ENCODE results near the gene PDIK1L.
"Not testable (repeated sequence)": the region's sequence is repeated elsewhere in the genome, so short reads cannot be mapped to it uniquely, and the experiment has no call there.

PDIK1L gene

DNA sequence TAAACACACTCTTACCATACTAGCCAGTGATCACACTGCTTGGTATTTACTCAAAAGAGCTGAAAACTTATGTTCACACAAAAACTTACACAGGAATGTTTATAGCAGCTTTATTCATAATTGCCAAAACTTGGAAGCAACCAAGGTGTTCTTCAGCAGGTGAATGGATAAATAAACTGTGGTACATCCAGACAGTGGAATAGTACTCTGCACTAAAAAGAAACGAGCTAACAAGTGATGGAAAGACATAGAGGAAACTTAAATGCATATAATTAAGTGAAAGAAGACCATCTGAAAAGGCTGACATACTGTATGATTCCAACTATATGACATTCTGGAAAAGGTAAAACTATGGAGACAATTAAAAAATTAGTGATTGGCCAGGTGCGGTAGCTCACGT, 20.7 kb upstream of the PDIK1L start:
- H3K9me3 ChIP-seq (ENCODE audit: control insufficient read depth, insufficient read depth, low read depth, low read length), result no peaks in the 10 kb centered on the region
- H3K4me3 ChIP-seq (ENCODE audit: low read depth, low read length), result no peak overlapping the region

DNA sequence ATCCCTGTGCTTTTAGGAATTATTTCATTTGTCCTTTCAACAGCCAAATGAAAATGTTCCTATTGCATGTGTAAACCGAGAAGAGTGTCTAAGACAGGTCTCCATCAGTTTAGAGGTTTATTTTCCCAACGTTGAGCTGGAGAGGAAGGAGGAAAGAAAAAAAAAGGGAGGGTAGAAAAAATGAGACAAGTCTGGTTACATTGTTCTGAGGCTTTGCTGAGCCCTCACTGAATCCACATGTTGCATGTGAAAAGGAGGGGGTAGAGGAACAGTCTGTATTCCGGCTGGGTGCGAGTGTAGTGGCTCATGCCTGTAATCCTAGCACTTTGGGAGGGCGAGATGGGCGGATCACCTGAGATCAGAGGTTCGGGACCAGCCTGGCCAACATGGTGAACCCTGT, 19.2 kb upstream of the PDIK1L start:
- no peak overlapping the region for H3K9ac ChIP-seq (ENCODE audit: low read length)
- H3K4me3 ChIP-seq (ENCODE audit: low read depth, low read length), result no peak overlapping the region
- H3K9me3 ChIP-seq (ENCODE audit: control insufficient read depth, insufficient read depth, low read depth, low read length), result no peaks in the 10 kb centered on the region
- no peaks in the 10 kb centered on the region for H3K27me3 ChIP-seq (ENCODE audit: control insufficient read depth, insufficient read depth, low read length)
- no peak overlapping the region for H3K27ac ChIP-seq (ENCODE audit: low read depth, low read length)
- H3K36me3 ChIP-seq (ENCODE audit: control insufficient read depth, insufficient read depth, low read length), result no peaks in the 10 kb centered on the region
- peaks cover 32% of the 10 kb centered on the region for H3K4me1 ChIP-seq (ENCODE audit: control insufficient read depth, insufficient read depth, low read length)

More for the DNA sequence above, 20.7 kb upstream of the PDIK1L start:
- Histone ChIP-seq H3K36me3 (ENCODE audit: control insufficient read depth, insufficient read depth, low read length) (no peaks in the 10 kb centered on the region), H3K27ac (ENCODE audit: low read depth, low read length) (no peak overlapping the region), H3K27me3 (ENCODE audit: control insufficient read depth, insufficient read depth, low read length) (no peaks in the 10 kb centered on the region), H3K9ac (ENCODE audit: low read length) (no peak overlapping the region), H3K4me1 (ENCODE audit: control insufficient read depth, insufficient read depth, low read length) (peaks cover 32% of the 10 kb centered on the region)

GRCh38 chr1:26093569-26093968, 18.1 kb upstream of the PDIK1L start:
- H3K27me3 ChIP-seq (ENCODE audit: control insufficient read depth, insufficient read depth, low read length); H3K36me3 ChIP-seq (ENCODE audit: control insufficient read depth, insufficient read depth, low read length); H3K9me3 ChIP-seq (ENCODE audit: control insufficient read depth, insufficient read depth, low read depth, low read length): not testable (repeated sequence)
- Histone ChIP-seq H3K4me3 (ENCODE audit: low read depth, low read length) (peak overlapping the region; percentile 27; the same call in 1 of the 2 replicates), H3K4me1 (ENCODE audit: control insufficient read depth, insufficient read depth, low read length) (peaks cover 32% of the 10 kb centered on the region), H3K27ac (ENCODE audit: low read depth, low read length) (peak overlapping the region; percentile 65; the same call in 1 of the 2 replicates), H3K9ac (ENCODE audit: low read length) (peak overlapping the region; percentile 80)

- H3K9me3 ChIP-seq (ENCODE audit: control insufficient read depth, insufficient read depth, low read depth, low read length), result no peaks in the 10 kb centered on the region
- H3K27me3 ChIP-seq (ENCODE audit: control insufficient read depth, insufficient read depth, low read length), result no peaks in the 10 kb centered on the region
- H3K36me3 ChIP-seq (ENCODE audit: control insufficient read depth, insufficient read depth, low read length), result no peaks in the 10 kb centered on the region
- peak overlapping the region; percentile 65; the same call in 1 of the 2 replicates for H3K27ac ChIP-seq (ENCODE audit: low read depth, low read length)
- peak overlapping the region; percentile 27; the same call in 1 of the 2 replicates for H3K4me3 ChIP-seq (ENCODE audit: low read depth, low read length)
- H3K4me1 ChIP-seq (ENCODE audit: control insufficient read depth, insufficient read depth, low read length), result peaks cover 32% of the 10 kb centered on the region
- H3K9ac ChIP-seq (ENCODE audit: low read length), result peak overlapping the region; percentile 80
These were observed 17.5 kb upstream of the PDIK1L start for GRCh38 chr1:26094076-26094669.

GRCh38 chr1:26094677-26095383, 16.8 kb upstream of the PDIK1L start:
- Histone ChIP-seq H3K27me3 (ENCODE audit: control insufficient read depth, insufficient read depth, low read length) (no peaks in the 10 kb centered on the region), H3K9me3 (ENCODE audit: control insufficient read depth, insufficient read depth, low read depth, low read length) (no peaks in the 10 kb centered on the region), H3K27ac (ENCODE audit: low read depth, low read length) (peak overlapping the region; percentile 21; the same call in 1 of the 2 replicates), H3K36me3 (ENCODE audit: control insufficient read depth, insufficient read depth, low read length) (no peaks in the 10 kb centered on the region), H3K4me1 (ENCODE audit: control insufficient read depth, insufficient read depth, low read length) (peaks cover 32% of the 10 kb centered on the region), H3K9ac (ENCODE audit: low read length) (peak overlapping the region; percentile 23), H3K4me3 (ENCODE audit: low read depth, low read length) (peak overlapping the region; percentile 27; the same call in 1 of the 2 replicates)

DNA sequence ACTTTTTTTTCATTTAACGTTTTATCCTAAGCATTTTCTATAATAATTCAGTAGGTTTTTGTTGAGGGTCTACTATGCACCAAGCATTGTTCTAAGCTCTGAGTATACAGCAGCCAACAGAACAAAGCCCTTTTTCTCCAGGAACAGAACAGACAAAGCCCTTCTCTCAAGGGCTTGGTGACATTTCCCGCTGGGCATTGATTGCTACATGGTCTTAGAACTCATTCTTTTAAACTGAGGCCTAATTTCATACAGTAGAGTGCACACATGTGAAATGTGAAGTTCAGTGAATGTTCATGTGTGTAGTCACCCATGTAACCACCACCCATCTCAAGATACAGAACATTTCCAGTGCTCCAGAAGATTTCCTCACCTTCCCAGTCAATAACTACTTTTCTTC, 15.2 kb upstream of the PDIK1L start:
- no peak overlapping the region for H3K9ac ChIP-seq (ENCODE audit: low read length)
- no peaks in the 10 kb centered on the region for H3K36me3 ChIP-seq (ENCODE audit: control insufficient read depth, insufficient read depth, low read length)
- no peak overlapping the region for H3K4me3 ChIP-seq (ENCODE audit: low read depth, low read length)
- no peaks in the 10 kb centered on the region for H3K27me3 ChIP-seq (ENCODE audit: control insufficient read depth, insufficient read depth, low read length)
- no peak overlapping the region for H3K27ac ChIP-seq (ENCODE audit: low read depth, low read length)
- H3K4me1 ChIP-seq (ENCODE audit: control insufficient read depth, insufficient read depth, low read length), result peaks cover 32% of the 10 kb centered on the region
- no peaks in the 10 kb centered on the region for H3K9me3 ChIP-seq (ENCODE audit: control insufficient read depth, insufficient read depth, low read depth, low read length)

- no peaks in the 10 kb centered on the region for H3K9me3 ChIP-seq (ENCODE audit: control insufficient read depth, insufficient read depth, low read depth, low read length)
- no peaks in the 10 kb centered on the region for H3K27me3 ChIP-seq (ENCODE audit: control insufficient read depth, insufficient read depth, low read length)
- no peak overlapping the region for H3K4me3 ChIP-seq (ENCODE audit: low read depth, low read length)
- peaks cover 26% of the 10 kb centered on the region for H3K4me1 ChIP-seq (ENCODE audit: control insufficient read depth, insufficient read depth, low read length)
- no peak overlapping the region for H3K9ac ChIP-seq (ENCODE audit: low read length)
- no peaks in the 10 kb centered on the region for H3K36me3 ChIP-seq (ENCODE audit: control insufficient read depth, insufficient read depth, low read length)
- no peak overlapping the region for H3K27ac ChIP-seq (ENCODE audit: low read depth, low read length)
These were observed 13.9 kb upstream of the PDIK1L start for GRCh38 chr1:26097696-26098095.

DNA sequence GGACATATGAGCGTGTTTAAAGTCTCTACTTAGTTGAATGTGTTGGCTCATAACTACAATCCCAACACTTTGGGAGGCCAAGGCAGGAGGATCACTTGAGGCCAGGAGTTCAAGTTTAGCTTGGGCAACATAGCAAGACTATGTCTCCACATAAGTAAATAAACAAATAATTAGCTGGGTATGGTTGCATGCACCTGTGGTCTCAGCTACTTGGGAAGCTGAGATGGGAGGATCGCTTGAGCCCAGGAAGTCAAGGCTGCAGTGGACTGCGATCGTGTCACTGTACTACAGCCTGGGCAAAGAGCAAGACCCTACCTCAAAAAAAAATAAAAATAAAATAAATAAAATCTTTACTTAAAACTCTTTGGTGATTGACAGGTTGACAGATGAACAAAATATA, 13.0 kb upstream of the PDIK1L start:
- no peak overlapping the region for H3K27ac ChIP-seq (ENCODE audit: low read depth, low read length)
- H3K36me3 ChIP-seq (ENCODE audit: control insufficient read depth, insufficient read depth, low read length), result no peaks in the 10 kb centered on the region
- H3K4me1 ChIP-seq (ENCODE audit: control insufficient read depth, insufficient read depth, low read length), result peaks cover 20% of the 10 kb centered on the region
- H3K27me3 ChIP-seq (ENCODE audit: control insufficient read depth, insufficient read depth, low read length), result no peaks in the 10 kb centered on the region
- H3K4me3 ChIP-seq (ENCODE audit: low read depth, low read length), result no peak overlapping the region
- no peak overlapping the region for H3K9ac ChIP-seq (ENCODE audit: low read length)
- H3K9me3 ChIP-seq (ENCODE audit: control insufficient read depth, insufficient read depth, low read depth, low read length), result no peaks in the 10 kb centered on the region

DNA sequence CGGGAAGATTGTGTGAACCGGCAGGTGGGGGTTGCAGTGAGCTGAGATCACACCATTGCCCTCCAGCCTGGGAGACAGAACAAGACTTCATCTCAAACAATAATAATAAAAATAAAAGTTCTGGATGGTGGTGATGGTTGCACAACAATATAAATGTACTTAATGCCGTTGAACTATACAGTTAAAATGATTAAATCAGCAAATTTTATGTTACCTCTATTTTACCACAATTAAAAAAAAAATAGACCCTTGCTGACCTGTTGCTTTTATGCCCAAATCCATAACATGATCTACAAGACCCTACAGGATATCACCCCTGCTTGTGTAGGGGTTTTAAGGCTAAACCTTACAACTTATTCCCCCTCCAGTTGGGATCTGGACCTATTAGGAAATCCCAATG, 11.8 kb upstream of the PDIK1L start:
- no peaks in the 10 kb centered on the region for H3K9me3 ChIP-seq (ENCODE audit: control insufficient read depth, insufficient read depth, low read depth, low read length)
- H3K9ac ChIP-seq (ENCODE audit: low read length), result no peak overlapping the region
- H3K36me3 ChIP-seq (ENCODE audit: control insufficient read depth, insufficient read depth, low read length), result no peaks in the 10 kb centered on the region
- no peak overlapping the region for H3K27ac ChIP-seq (ENCODE audit: low read depth, low read length)
- H3K4me1 ChIP-seq (ENCODE audit: control insufficient read depth, insufficient read depth, low read length), result peaks cover 8% of the 10 kb centered on the region
- no peaks in the 10 kb centered on the region for H3K27me3 ChIP-seq (ENCODE audit: control insufficient read depth, insufficient read depth, low read length)
- H3K4me3 ChIP-seq (ENCODE audit: low read depth, low read length), result no peak overlapping the region

GRCh38 chr1:26100204-26100603, 11.4 kb upstream of the PDIK1L start:
- H3K36me3 ChIP-seq (ENCODE audit: control insufficient read depth, insufficient read depth, low read length); H3K9me3 ChIP-seq (ENCODE audit: control insufficient read depth, insufficient read depth, low read depth, low read length); H3K4me3 ChIP-seq (ENCODE audit: low read depth, low read length); H3K27me3 ChIP-seq (ENCODE audit: control insufficient read depth, insufficient read depth, low read length); H3K9ac ChIP-seq (ENCODE audit: low read length); H3K4me1 ChIP-seq (ENCODE audit: control insufficient read depth, insufficient read depth, low read length); H3K27ac ChIP-seq (ENCODE audit: low read depth, low read length): not testable (repeated sequence)

DNA sequence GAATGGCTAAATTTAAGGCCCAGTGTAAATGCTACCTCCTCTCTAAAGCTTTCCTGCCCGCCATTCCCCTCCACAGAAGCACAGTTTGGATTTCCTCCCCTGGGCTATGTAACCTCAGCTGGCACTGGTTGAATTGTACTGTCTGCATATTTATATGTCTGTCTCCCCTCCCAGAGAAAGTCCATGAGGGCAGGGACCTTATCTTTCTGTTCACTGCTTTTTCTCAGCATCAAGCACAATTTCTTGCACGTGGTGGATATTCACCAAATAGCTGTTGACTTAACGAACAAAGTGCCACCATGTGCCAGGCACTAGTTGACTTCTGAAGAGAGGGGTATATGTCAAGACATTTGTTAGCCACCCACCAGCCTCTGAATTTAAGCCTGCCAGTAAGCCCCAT, 9.5 kb upstream of the PDIK1L start:
- Histone ChIP-seq H3K27ac (ENCODE audit: low read depth, low read length) (no peak overlapping the region), H3K4me1 (ENCODE audit: control insufficient read depth, insufficient read depth, low read length) (no peaks in the 10 kb centered on the region; the same call in 1 of the 2 replicates), H3K36me3 (ENCODE audit: control insufficient read depth, insufficient read depth, low read length) (no peaks in the 10 kb centered on the region), H3K27me3 (ENCODE audit: control insufficient read depth, insufficient read depth, low read length) (no peaks in the 10 kb centered on the region), H3K9me3 (ENCODE audit: control insufficient read depth, insufficient read depth, low read depth, low read length) (no peaks in the 10 kb centered on the region), H3K9ac (ENCODE audit: low read length) (no peak overlapping the region), H3K4me3 (ENCODE audit: low read depth, low read length) (no peak overlapping the region)
